Testis (tissue), 3 donors: ENCODE results near the gene KMT5C. TPM values are rescaled to one million over a fixed set of nuclear protein-coding genes. Genes with fewer than 3 reads are reported as not detected.

Source experiments
- DNase-seq: peaks from one replicate; pipeline ENCODE4 v3.0.0-alpha.2; 2019
- H3K27ac ChIP-seq, 2 donors: fragments of 200-600 bp; sonication (generic); one replicate each; pipeline ENCODE4 v1.5.1; 2019
- H3K27me3 ChIP-seq: fragments of 200-600 bp; sonication (generic); one replicate; pipeline ENCODE4 v1.5.1; 2019
- H3K36me3 ChIP-seq: fragments of 200-600 bp; sonication (generic); one replicate; pipeline ENCODE4 v1.5.1; 2017; ENCODE audit warnings: low read depth; ENCODE audit errors: missing control alignments
- H3K4me1 ChIP-seq: fragments of 200-600 bp; sonication (generic); one replicate; pipeline ENCODE4 v1.5.1; 2019
- H3K4me3 ChIP-seq, 2 donors: fragments of 200-600 bp; sonication (generic); one replicate each; pipeline ENCODE4 v1.5.1; 2017 to 2019
- H3K9me3 ChIP-seq: fragments of 200-600 bp; sonication (generic); one replicate; pipeline ENCODE4 v1.5.1; 2017
- CTCF ChIP-seq, 3 experiments: fragments of 450-650 bp in 2 of 3; fragments of 200-600 bp in 1 of 3; sonication (generic) in 1 of 3; IDR thresholded peaks; one replicate each; pipeline ENCODE4 v1.5.1; 2016 to 2019; ENCODE audit warnings: antibody characterized with exemption in 3 of 3, mild to moderate bottlenecking in 2 of 3, moderate library complexity in 1 of 3
- POLR2A ChIP-seq: fragments of 450-650 bp; IDR thresholded peaks from one replicate; pipeline ENCODE4 v1.6.1; 2017; ENCODE audit warnings: antibody characterized with exemption, mild to moderate bottlenecking, moderate library complexity
- WGBS, 2 donors: methylation state at CpG; one replicate each; pipeline ENCODE4 v1.1.5; 2018; 5-methylcytosine and 5-hydroxymethylcytosine counted together
- intact Hi-C: fragments of 100-400 bp; cut with DNase I; formaldehyde crosslinking; loops from one replicate; pipeline ENCODE4 v1.15.1; 2023; ENCODE audit warnings: low total_unique reads
- polyA plus RNA-seq: library from polyadenylated mRNA; stranded (reverse); fragments of 350-450 nt; fragmentation: Illumina TruSeq; extraction: RNeasy Lipid Tissue Mini Kit (QIAGEN cat#74804); gene quantifications from one replicate; pipeline ENCODE4 v1.2.3, GENCODE V29; 2014; ENCODE audit warnings: low read depth, low replicate concordance; ENCODE audit not compliant: insufficient read depth
- total RNA-seq, 2 donors: library from RNA; depleted of rRNA; stranded (reverse); fragments of >200 nt; gene quantifications; one replicate each; pipeline ENCODE4 v1.2.3, GENCODE V29; 2016

Gene KMT5C
- total and polyA plus RNA-seq, 3 donors from 2014 or later, result 14.6 to 62.9 (median 48.8) TPM

- Histone ChIP-seq H3K9me3 (no peaks in the 10 kb centered on the region), H3K27me3 (no peaks in the 10 kb centered on the region), H3K4me1 (peaks cover 6% of the 10 kb centered on the region), H3K36me3 (no peaks in the 10 kb centered on the region), H3K27ac (no peak overlapping the region), H3K4me3 (peak overlapping the region; percentile 26 to 27)
- TF ChIP-seq POLR2A, result no peak
- TF ChIP-seq CTCF (IDR thresholded peaks at IDR 0.05), result no peak
- 5 to 14% methylated on average over 6 to 51 of the region's 54 CpGs for WGBS, 2 donors
- intact Hi-C loops, result no loop called here
- DNase-seq, result no peak
Measured at GRCh38 chr19:55368701-55369563, 29.3 kb downstream of the KMT5C start.

GRCh38 chr19:55369653-55370304 lies 30.1 kb downstream of the KMT5C start:
- intact Hi-C loops, result no loop called here
- Histone ChIP-seq H3K36me3 (no peaks in the 10 kb centered on the region), H3K4me1 (peaks cover 6% of the 10 kb centered on the region), H3K9me3 (no peaks in the 10 kb centered on the region), H3K27ac (no peak overlapping the region), H3K4me3 (peak overlapping the region; percentile 26 to 32), H3K27me3 (no peaks in the 10 kb centered on the region)
- DNase-seq, result peak; percentile 50
- WGBS, 2 donors, result 2 to 4% methylated on average over 9 to 45 of the region's 59 CpGs
- TF ChIP-seq POLR2A (no peak), CTCF (IDR thresholded peaks at IDR 0.05) (no peak)

DNA sequence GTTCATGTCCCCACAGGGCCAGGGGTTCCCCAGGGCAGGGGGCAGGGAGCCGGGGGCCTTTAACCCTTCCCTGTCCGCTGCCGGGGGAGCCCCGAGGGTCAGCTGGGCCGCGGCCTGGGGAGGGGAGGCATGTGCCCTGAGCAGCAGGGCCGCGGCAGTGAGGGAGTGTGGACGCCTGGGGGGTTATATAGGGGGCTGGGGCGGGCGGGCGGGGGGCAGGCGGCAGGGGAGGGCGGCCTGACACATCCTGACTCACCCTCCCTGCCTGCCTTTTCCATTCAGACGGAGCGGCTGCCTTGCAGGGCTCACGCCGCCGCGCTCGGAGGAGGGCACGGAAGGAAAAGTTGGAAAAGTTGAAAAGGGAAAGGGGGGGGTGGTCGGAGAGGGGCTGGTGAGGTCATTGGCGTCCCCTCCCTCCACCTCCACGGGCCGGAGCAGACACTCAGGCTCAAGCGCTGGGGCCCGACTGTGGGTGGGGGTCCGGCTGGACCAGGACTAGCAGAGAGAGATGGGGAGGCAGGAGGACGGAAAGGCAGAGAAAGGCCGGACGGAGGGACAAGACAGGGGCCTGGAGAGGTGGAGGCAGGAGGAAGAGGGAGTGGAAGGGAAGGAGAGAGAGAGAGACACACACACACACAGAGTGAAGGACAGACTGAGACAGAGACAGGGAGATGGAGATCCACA lies 30.8 kb downstream of the KMT5C start, which contains the start of gene IL11:
TSS of gene IL11 (minus strand) at position 159 of the 684 bp plus-strand sequence. CDS start at position 6, 153 bp downstream.
- DNase-seq, result no peak
- TF ChIP-seq CTCF (IDR thresholded peaks at IDR 0.05) (no peak), POLR2A (no peak)
- peak within 1 kb of the TSS; percentile 26 to 32 for H3K4me3 ChIP-seq
- H3K4me1 ChIP-seq, result peaks cover 6% of the 10 kb centered on the region
- no peaks in the 10 kb centered on the region for H3K27me3 ChIP-seq
- no peaks in the 10 kb centered on the region for H3K9me3 ChIP-seq
- 11 to 15% methylated on average over 18 to 30 of the region's 32 CpGs for WGBS, 2 donors
- intact Hi-C loops, result no loop called here
- H3K36me3 ChIP-seq, result no peaks in the 10 kb centered on the region
- H3K27ac ChIP-seq, result no peak within 1 kb of the TSS

DNA sequence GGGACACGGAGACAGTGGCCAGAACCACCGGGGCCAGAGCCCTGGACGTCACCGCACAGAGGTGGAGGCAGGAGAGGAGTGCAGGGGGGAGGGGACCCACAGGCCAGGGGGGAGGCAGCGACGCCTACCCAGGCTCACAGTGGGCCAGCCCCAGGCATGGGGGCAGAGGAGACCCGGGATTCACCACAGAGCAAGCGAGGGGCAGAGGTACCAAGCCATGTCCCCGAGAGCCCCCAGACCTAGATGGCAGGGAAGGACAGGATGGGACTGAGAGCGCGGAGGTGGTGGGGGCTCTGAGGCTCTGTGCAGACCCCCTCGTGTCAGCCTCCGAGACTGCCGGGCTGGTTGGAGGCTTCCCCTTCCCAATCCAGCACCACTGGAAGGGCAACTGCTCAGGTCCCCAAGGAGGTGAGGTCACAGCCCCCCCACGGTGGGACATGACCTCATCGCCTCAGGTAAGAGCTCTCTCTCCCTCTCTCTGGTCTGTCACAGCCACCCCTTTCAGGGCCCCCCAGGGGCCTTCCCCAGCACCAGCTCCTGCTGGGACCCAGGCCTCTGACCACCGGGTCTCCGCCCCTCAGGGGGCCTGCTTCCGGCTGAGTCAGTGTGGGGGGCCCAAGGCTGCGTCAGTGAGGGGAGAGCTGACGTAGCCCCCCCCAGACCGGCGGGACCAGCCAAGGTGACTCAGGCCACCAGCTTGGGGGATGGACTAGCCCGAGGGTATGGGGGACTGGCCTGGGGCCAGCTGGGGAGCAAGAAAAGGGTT lies 32.8 kb downstream of the KMT5C start:
- no peak for TF ChIP-seq CTCF (IDR thresholded peaks at IDR 0.05)
- TF ChIP-seq POLR2A, result no peak
- Histone ChIP-seq H3K27ac (no peak overlapping the region), H3K27me3 (no peaks in the 10 kb centered on the region), H3K9me3 (no peaks in the 10 kb centered on the region), H3K4me3 (no peak overlapping the region), H3K36me3 (no peaks in the 10 kb centered on the region), H3K4me1 (peaks cover 6% of the 10 kb centered on the region)
- DNase-seq, result no peak
- intact Hi-C loops, result no loop called here
- 52 to 65% methylated on average over 18 to 24 of the region's 24 CpGs for WGBS, 2 donors
